HCT116 (cell line): ENCODE data around the gene NDUFS6. TPM values are rescaled to one million over a fixed set of nuclear protein-coding genes. Genes with fewer than 3 reads are reported as not detected.

Experiments
- ATAC-seq: fragments of 200-7000 bp; cut with Tn5 transposase; 2 replicates; pipeline ENCODE4 v1.9.1; 2020; ENCODE audit warnings: mild to moderate bottlenecking, moderate library complexity
- BruUV-seq: library from RNA; stranded (reverse); fragments of 400-500 nt; replicated peaks from 2 replicates; lab custom pipeline; 2021; lab: Mats Ljungman, UMichigan
- CTCF ChIA-PET: fragments of 300-600 bp; sonication (Branson Sonifier 250); formaldehyde crosslinking; loops from one replicate; lab custom pipeline; 2021; ENCODE audit warnings: antibody characterized with exemption; lab: Charles Lee
- POLR2A ChIA-PET: fragments of 300-600, 350-600 bp; sonication (Branson Sonifier 250); formaldehyde crosslinking; loops from one replicate; lab custom pipeline; 2021; ENCODE audit warnings: antibody characterized with exemption; lab: Charles Lee
- RAD21 ChIA-PET, 2 experiments: fragments of 300-600 bp; sonication (Branson Sonifier 250); formaldehyde crosslinking; loops; one replicate each; lab custom pipeline; 2023; ENCODE audit warnings: low total read pairs in 2 of 2; ENCODE audit not compliant: uncharacterized antibody in 2 of 2, unreplicated experiment in 2 of 2, low non-redundant PET in 1 of 2; lab: Charles Lee
- DNase-seq: peaks from one replicate; pipeline ENCODE4 v3.0.0-alpha.2; 2010; ENCODE audit warnings: low read depth, low spot score
- H2AFZ ChIP-seq: fragments of 200-600 bp; shearing (Covaris generic), sonication (generic); 2 replicates; pipeline ENCODE4 v1.6.1; 2017; ENCODE audit warnings: low read depth, mixed run types, mixed read lengths, antibody characterized with exemption, low read length; ENCODE audit not compliant: poor library complexity, severe bottlenecking
- H3K27ac ChIP-seq: 2 replicates; pipeline ENCODE4 v1.5.1; 2012; ENCODE audit warnings: low read depth, low read length
- H3K27me3 ChIP-seq: fragments of 200-600 bp; sonication (generic); 2 replicates; pipeline ENCODE4 v1.6.1; 2016; ENCODE audit warnings: mixed run types, low read length, mixed read lengths; ENCODE audit not compliant: insufficient read depth
- H3K36me3 ChIP-seq, 2 experiments: fragments of 200-500 bp in 1 of 2; fragments of 200-600 bp in 1 of 2; sonication (Bioruptor generic) in 1 of 2; sonication (generic) in 1 of 2; 2 replicates each; pipeline versions ENCODE4 v1.5.1 to v1.6.1; 2014 to 2016; ENCODE audit warnings: low read length in 2 of 2, inconsistent platforms in 1 of 2, mixed read lengths in 1 of 2, mixed run types in 1 of 2; ENCODE audit not compliant: insufficient read depth in 2 of 2, control insufficient read depth in 1 of 2
- H3K4me1 ChIP-seq, 2 experiments: fragments of 200-600 bp in 1 of 2; sonication (generic) in 1 of 2; 2 replicates each; pipeline versions ENCODE4 v1.5.1 to v1.6.1; 2012 to 2017; ENCODE audit warnings: low read length in 2 of 2, inconsistent platforms in 1 of 2, mild to moderate bottlenecking in 1 of 2, mixed read lengths in 1 of 2, mixed run types in 1 of 2, moderate library complexity in 1 of 2; ENCODE audit not compliant: insufficient read depth in 2 of 2, control insufficient read depth in 1 of 2
- H3K4me2 ChIP-seq: fragments of 200-600 bp; sonication (generic); 2 replicates; pipeline ENCODE4 v1.6.1; 2017; ENCODE audit warnings: mixed run types, low read length, mixed read lengths
- H3K4me3 ChIP-seq, 2 experiments: fragments of 200-600 bp in 1 of 2; sonication (generic) in 1 of 2; replicated peaks in 1 of 2; 2 replicates each; pipeline ENCODE4 v1.5.1; 2011 to 2016; ENCODE audit warnings: low read length in 2 of 2, control low read depth in 1 of 2, low read depth in 1 of 2, mild to moderate bottlenecking in 1 of 2, mixed read lengths in 1 of 2, mixed run types in 1 of 2
- H3K79me2 ChIP-seq: fragments of 200-600 bp; sonication (generic); 2 replicates; pipeline ENCODE4 v1.6.1; 2017; ENCODE audit warnings: mild to moderate bottlenecking, mixed run types, low read length, moderate library complexity, mixed read lengths; ENCODE audit not compliant: insufficient read depth
- H3K9ac ChIP-seq: fragments of 200-600 bp; sonication (generic); 2 replicates; pipeline ENCODE4 v1.6.1; 2016; ENCODE audit warnings: low read length, mixed read lengths
- H3K9me2 ChIP-seq: fragments of 200-600 bp; sonication (generic), shearing (Covaris generic); 2 replicates; pipeline ENCODE4 v1.6.1; 2017; ENCODE audit warnings: mixed run types, mild to moderate bottlenecking, moderate library complexity; ENCODE audit not compliant: insufficient read depth
- H3K9me3 ChIP-seq, 2 experiments: fragments of 200-500 bp in 1 of 2; fragments of 200-600 bp in 1 of 2; sonication (Bioruptor generic) in 1 of 2; sonication (generic) in 1 of 2; 2 replicates each; pipeline ENCODE4 v1.6.1; 2014 to 2017; ENCODE audit warnings: low read length in 2 of 2, mixed read lengths in 2 of 2, inconsistent platforms in 1 of 2, low read depth in 1 of 2, mild to moderate bottlenecking in 1 of 2, mixed run types in 1 of 2, moderate library complexity in 1 of 2; ENCODE audit not compliant: control insufficient read depth in 1 of 2, insufficient read depth in 1 of 2
- H4K20me1 ChIP-seq: fragments of 200-600 bp; sonication (generic), shearing (Covaris generic); 2 replicates; pipeline ENCODE4 v1.6.1; 2017; ENCODE audit warnings: mixed run types, mild to moderate bottlenecking, moderate library complexity; ENCODE audit not compliant: insufficient read depth
- CEBPB ChIP-seq: IDR thresholded peaks from 2 replicates; pipeline ENCODE4 v1.6.1; 2012; ENCODE audit warnings: low read depth
- POLR2A ChIP-seq: IDR thresholded peaks from 2 replicates; pipeline ENCODE4 v1.7.0; 2011; ENCODE audit warnings: borderline replicate concordance; ENCODE audit not compliant: insufficient read depth, insufficient read length; ENCODE audit errors: extremely low read depth
- POLR2AphosphoS5 ChIP-seq: IDR thresholded peaks from 2 replicates; pipeline ENCODE4 v1.6.1; 2011; ENCODE audit warnings: mild to moderate bottlenecking, low read depth, low read length, moderate library complexity
- RAD21 ChIP-seq: IDR thresholded peaks from 2 replicates; pipeline ENCODE4 v1.6.1; 2012; ENCODE audit warnings: low read depth, mild to moderate bottlenecking
- SP1 ChIP-seq: IDR thresholded peaks from 2 replicates; pipeline ENCODE4 v1.6.1; 2012; ENCODE audit warnings: low read depth
- SRF ChIP-seq: IDR thresholded peaks from 2 replicates; pipeline ENCODE4 v1.6.1; 2012; ENCODE audit warnings: low read depth
- ZFX ChIP-seq: fragments of 450-650 bp; IDR thresholded peaks from 2 replicates; pipeline ENCODE4 v1.6.1; 2017
- intact Hi-C: fragments of 100-400 bp; cut with micrococcal nuclease; formaldehyde crosslinking; loops from 2 replicates; pipeline ENCODE4 v1.10.0; 2022
- total RNA-seq: library from RNA; stranded (reverse); gene quantifications from one replicate; pipeline ENCODE4 v1.2.1, GENCODE V29; 2021; ENCODE audit not compliant: unreplicated experiment
- TF ChIP-seq, protein P1 (sequence below): IDR thresholded peaks from 2 replicates; pipeline ENCODE4 v1.6.1; 2012; ENCODE audit warnings: low read depth

Gene NDUFS6
- total RNA-seq, 1 experiment from 2014 or later = 43.8 TPM

DNA sequence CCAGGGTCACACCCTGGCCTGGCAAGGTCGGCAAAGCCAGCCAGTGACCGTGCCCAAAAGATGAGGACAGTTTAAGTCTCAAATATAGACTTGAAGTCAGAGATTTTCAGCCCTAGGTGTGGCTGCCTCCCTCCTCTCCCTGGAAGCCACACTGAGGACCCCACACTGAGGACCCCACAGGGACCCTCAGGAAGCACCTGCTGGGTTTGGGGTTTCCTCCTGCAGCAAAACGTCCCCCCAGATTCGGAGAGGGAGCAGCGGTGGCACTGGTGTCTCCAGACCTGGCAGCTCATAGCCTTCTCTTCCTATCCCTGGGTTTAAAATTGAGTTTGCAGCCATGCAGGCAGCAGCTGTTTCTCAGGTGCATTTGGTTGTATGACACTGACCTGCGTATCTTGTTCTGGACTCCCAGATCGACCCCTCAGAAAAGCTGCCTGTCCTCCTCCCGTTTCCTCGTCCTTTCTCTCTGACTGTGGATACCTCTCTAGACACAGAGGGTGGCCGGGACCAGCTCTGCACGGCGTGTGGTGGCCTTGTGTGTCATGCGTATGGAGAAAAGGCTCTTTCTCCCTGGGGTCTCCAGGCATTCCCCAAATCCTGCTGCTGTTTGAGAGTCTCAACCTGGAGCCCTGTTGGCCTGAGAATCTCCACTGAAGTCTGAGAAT is 38.2 kb upstream of the NDUFS6 start:
- TF ChIP-seq POLR2A = no peak
- no peak for TF ChIP-seq CEBPB
- no peak for TF ChIP-seq SP1
- no peak for TF ChIP-seq RAD21
- no peak for TF ChIP-seq SRF
- no peak for TF ChIP-seq ZFX
- TF ChIP-seq, protein P1, sequence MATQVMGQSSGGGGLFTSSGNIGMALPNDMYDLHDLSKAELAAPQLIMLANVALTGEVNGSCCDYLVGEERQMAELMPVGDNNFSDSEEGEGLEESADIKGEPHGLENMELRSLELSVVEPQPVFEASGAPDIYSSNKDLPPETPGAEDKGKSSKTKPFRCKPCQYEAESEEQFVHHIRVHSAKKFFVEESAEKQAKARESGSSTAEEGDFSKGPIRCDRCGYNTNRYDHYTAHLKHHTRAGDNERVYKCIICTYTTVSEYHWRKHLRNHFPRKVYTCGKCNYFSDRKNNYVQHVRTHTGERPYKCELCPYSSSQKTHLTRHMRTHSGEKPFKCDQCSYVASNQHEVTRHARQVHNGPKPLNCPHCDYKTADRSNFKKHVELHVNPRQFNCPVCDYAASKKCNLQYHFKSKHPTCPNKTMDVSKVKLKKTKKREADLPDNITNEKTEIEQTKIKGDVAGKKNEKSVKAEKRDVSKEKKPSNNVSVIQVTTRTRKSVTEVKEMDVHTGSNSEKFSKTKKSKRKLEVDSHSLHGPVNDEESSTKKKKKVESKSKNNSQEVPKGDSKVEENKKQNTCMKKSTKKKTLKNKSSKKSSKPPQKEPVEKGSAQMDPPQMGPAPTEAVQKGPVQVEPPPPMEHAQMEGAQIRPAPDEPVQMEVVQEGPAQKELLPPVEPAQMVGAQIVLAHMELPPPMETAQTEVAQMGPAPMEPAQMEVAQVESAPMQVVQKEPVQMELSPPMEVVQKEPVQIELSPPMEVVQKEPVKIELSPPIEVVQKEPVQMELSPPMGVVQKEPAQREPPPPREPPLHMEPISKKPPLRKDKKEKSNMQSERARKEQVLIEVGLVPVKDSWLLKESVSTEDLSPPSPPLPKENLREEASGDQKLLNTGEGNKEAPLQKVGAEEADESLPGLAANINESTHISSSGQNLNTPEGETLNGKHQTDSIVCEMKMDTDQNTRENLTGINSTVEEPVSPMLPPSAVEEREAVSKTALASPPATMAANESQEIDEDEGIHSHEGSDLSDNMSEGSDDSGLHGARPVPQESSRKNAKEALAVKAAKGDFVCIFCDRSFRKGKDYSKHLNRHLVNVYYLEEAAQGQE = no peak
- no peak for TF ChIP-seq POLR2AphosphoS5
- ATAC-seq (no peak), DNase-seq (no peak)
- ChIA-PET CTCF (interaction anchor here (0.5 to 1.8 kb wide), 12 partner anchors 10 to 403 kb away, joined by 3 to 9 read pairs (median 5); no protein-coding TSS in a partner anchor), RAD21 (no interaction called here), POLR2A (no interaction called here)
- Histone ChIP-seq H3K36me3 (no peaks in the 10 kb centered on the region), H3K4me1 (no peaks in the 10 kb centered on the region), H3K9ac (no peak overlapping the region), H4K20me1 (no peaks in the 10 kb centered on the region), H3K4me2 (no peak overlapping the region), H3K27ac (no peak overlapping the region), H3K4me3 (no peak overlapping the region), H3K79me2 (no peaks in the 10 kb centered on the region), H3K9me3 (no peaks in the 10 kb centered on the region), H3K9me2 (no peaks in the 10 kb centered on the region), H3K27me3 (no peaks in the 10 kb centered on the region), H2AFZ (no peak overlapping the region)
- no TSS peak for BruUV-seq
- intact Hi-C loops = loop anchor here (1.0 to 2.0 kb wide), 3 partner anchors 254 to 388 kb away; no protein-coding TSS in a partner anchor
